ENCODE results near the gene SAV1. TPM values are rescaled to one million over a fixed set of nuclear protein-coding genes. Genes with fewer than 3 reads are reported as not detected.
"Not testable (repeated sequence)": the region's sequence is repeated elsewhere in the genome, so short reads cannot be mapped to it uniquely, and the experiment has no call there.

SAV1 gene
- total RNA-seq, 2 experiments from 2014 or later: 6.7 to 7.2 TPM

DNA sequence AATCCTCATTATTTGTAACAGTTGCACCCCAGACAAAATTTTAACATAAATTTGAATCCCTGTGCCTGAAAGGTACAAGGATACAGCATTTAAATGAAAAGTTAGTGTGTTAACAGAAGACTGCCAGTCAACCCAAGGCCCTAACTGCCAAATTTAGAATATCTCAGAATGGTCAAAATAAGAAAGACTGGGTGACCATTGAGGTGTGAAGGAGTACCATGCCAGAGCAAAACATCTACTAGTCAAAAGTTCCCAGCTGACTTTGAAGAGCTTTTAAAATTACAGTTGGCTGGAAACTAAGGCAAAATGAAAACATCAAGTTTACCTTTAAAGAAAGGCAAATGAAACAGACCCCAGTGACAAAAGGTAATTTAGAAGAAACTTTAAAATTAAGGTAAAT lies 18.4 kb downstream of the SAV1 start:
- Mint-ChIP-seq H3K4me1 (no peaks in the 10 kb centered on the region), H3K4me3 (no peak overlapping the region), H3K27ac (no peak overlapping the region), H3K27me3 (no peaks in the 10 kb centered on the region), H3K9me3 (no peaks in the 10 kb centered on the region), H3K36me3 (peaks cover 2% of the 10 kb centered on the region)
- ATAC-seq (ENCODE audit: low read depth) (no peak), DNase-seq (no peak)
- POLR2A ChIA-PET: no interaction called here

DNA sequence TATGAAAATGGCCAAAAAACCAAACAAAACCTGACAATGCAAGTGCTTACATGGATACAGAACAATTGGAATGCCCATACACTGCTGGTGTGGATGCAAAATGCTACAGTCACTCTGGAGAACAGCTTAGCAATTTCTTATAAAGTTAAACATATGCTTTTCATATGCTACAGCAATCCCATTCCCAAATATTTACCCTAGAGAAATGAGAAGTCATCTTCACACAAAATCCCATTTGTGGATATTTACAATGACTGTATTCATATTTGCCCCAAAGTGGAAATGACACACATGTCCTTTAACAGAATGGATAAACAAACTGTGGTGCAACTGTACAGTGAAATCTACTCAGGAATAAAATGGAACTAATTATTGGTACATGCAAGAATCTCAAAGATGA lies 20.4 kb downstream of the SAV1 start:
- ATAC-seq (ENCODE audit: low read depth) (no peak), DNase-seq (no peak)
- Mint-ChIP-seq H3K4me3 (no peak overlapping the region), H3K36me3 (peaks cover 4% of the 10 kb centered on the region), H3K27ac (no peak overlapping the region), H3K27me3 (no peaks in the 10 kb centered on the region), H3K4me1 (no peaks in the 10 kb centered on the region), H3K9me3 (no peaks in the 10 kb centered on the region)
- POLR2A ChIA-PET: no interaction called here

DNA sequence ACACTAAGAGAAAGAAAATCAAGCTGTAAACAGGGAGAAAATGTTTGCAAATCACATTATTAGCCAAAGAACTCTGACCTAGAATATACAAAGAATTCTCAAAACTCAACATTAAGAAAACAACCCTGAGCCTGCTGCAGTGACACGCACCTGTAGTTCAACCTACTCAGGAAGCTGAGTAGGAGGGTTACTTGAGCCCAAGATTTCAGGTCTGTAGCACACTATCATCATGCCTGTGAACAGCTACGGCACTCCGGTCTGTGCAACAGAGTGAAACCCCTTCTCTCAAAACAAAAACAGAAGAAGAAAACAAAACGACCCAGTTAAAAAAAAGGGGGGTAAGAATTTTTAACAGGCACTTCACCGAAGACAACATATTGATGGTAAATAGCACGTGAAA lies 20.8 kb downstream of the SAV1 start:
- Mint-ChIP-seq H3K9me3 (no peaks in the 10 kb centered on the region), H3K27me3 (no peaks in the 10 kb centered on the region), H3K36me3 (peaks cover 4% of the 10 kb centered on the region), H3K4me3 (no peak overlapping the region), H3K27ac (no peak overlapping the region), H3K4me1 (no peaks in the 10 kb centered on the region)
- ATAC-seq (ENCODE audit: low read depth): no peak
- no peak for DNase-seq
- POLR2A ChIA-PET: no interaction called here

DNA sequence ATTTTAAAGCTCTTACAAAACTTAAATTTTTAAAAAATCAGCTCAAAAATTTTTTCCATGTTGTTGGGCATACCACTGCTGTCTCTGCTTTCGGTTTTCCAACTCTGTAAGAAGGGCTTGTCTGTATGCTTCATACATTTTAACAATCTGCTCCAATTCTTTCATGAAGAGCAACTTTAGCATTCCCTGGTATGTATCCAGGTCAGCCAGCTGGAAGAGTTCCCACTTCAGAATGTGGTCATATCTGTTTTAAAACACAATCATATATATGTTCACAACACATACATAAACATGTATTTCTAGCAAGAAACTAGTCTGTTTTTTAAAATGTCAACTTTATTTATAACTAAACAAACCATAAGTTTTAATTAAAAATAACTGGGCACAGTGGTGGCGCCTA lies 33.0 kb downstream of the SAV1 start:
- no peaks in the 10 kb centered on the region for H3K4me1 Mint-ChIP-seq
- peaks cover 2% of the 10 kb centered on the region for H3K36me3 Mint-ChIP-seq
- ATAC-seq (ENCODE audit: low read depth) (no peak), DNase-seq (no peak)
- POLR2A ChIA-PET: no interaction called here
- H3K27ac Mint-ChIP-seq: no peak overlapping the region
- no peak overlapping the region for H3K4me3 Mint-ChIP-seq
- H3K9me3 Mint-ChIP-seq: no peaks in the 10 kb centered on the region
- no peaks in the 10 kb centered on the region for H3K27me3 Mint-ChIP-seq

DNA sequence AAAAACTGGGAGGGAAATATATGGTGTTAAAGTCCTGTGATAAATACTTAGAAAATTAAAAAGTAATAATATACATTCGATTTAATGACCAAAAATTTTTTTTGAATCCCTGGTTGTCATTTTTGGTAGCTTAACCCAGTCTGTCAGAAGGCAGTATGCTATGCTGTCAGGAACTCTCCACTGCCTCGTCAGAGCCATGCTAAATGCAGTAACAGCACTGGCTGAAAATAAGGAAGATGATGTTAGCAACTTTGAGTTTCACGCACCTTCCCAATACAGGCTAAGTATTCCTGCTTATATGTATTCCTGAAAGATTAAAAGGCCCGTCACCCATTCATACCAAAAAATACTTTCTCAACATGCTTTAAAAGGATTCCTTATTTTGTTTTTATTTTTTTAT lies 34.2 kb downstream of the SAV1 start:
- ATAC-seq (ENCODE audit: low read depth) (no peak), DNase-seq (no peak)
- Mint-ChIP-seq H3K27ac (no peak overlapping the region), H3K27me3 (no peaks in the 10 kb centered on the region), H3K9me3 (no peaks in the 10 kb centered on the region), H3K4me1 (no peaks in the 10 kb centered on the region), H3K36me3 (peaks cover 2% of the 10 kb centered on the region), H3K4me3 (no peak overlapping the region)
- POLR2A ChIA-PET: no interaction called here

DNA sequence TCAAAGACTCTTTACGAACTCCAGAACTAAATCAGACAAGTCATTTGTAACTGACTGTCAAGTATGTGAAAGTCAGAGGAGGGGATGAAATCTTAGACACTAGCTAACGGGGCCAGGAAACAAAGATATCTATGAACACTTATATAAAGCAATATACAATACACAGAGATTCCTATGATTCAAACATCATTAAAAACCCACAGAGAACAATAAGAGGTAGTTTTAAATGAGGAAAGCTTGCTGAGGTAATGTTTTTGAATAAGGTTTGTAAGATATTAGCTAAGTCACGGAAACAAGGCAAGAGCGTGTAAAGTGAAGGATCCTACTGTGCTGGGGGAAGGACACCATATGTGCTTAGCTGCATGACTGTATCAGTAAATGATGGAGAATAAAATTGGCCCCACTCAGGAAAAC lies 36.7 kb downstream of the SAV1 start:
- Mint-ChIP-seq H3K4me3 (no peak overlapping the region), H3K4me1 (no peaks in the 10 kb centered on the region), H3K9me3 (no peaks in the 10 kb centered on the region), H3K36me3 (peaks cover 2% of the 10 kb centered on the region), H3K27me3 (no peaks in the 10 kb centered on the region), H3K27ac (no peak overlapping the region)
- POLR2A ChIA-PET: no interaction called here
- DNase-seq (no peak), ATAC-seq (ENCODE audit: low read depth) (no peak)

DNA sequence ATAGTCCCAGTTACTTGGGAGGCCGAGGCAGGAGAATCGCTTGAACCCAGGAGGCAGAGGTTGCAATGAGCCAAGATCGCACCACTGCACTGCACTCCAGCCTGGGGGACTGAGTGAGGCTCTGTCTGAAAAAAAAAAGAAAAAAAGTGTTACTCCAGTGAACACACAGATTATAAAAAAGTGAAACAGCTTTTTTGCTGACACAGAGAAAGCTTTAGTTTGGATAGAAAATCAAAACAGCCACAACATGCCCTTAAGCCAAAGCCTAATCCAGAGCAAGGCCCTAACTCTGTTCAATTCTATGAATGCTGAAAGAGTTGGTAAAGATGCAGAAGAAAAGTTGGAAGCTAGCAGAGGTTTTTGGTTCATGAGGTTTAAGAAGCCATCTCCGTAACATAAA lies 43.2 kb downstream of the SAV1 start:
- H3K4me3 Mint-ChIP-seq; H3K27ac Mint-ChIP-seq; POLR2A ChIA-PET; H3K9me3 Mint-ChIP-seq; H3K27me3 Mint-ChIP-seq; H3K4me1 Mint-ChIP-seq; DNase-seq; H3K36me3 Mint-ChIP-seq; ATAC-seq (ENCODE audit: low read depth): not testable (repeated sequence)

DNA sequence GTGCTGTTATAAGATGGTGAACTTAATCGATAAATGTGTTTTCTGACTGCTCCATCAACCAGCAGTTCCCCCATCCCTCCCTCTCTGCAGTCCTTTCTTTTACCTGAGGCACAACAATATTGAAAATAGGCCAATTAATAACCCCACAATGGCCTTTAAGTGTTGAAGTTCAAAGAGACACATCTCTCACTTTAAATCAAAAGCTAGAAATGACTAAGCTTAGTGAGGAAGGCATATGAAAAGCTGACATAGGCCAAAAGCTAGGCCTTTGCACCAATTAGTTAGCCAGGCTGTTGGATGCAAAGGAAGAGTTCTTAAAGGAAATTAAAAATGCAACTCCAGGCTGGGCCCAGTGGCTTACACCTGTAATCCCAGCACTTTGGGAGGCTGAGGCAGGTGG lies 43.7 kb downstream of the SAV1 start:
- H3K36me3 Mint-ChIP-seq: no peaks in the 10 kb centered on the region
- ATAC-seq (ENCODE audit: low read depth) (no peak), DNase-seq (no peak)
- H3K9me3 Mint-ChIP-seq: no peaks in the 10 kb centered on the region
- H3K4me3 Mint-ChIP-seq: no peak overlapping the region
- no peaks in the 10 kb centered on the region for H3K4me1 Mint-ChIP-seq
- H3K27ac Mint-ChIP-seq: no peak overlapping the region
- POLR2A ChIA-PET: no interaction called here
- no peaks in the 10 kb centered on the region for H3K27me3 Mint-ChIP-seq

DNA sequence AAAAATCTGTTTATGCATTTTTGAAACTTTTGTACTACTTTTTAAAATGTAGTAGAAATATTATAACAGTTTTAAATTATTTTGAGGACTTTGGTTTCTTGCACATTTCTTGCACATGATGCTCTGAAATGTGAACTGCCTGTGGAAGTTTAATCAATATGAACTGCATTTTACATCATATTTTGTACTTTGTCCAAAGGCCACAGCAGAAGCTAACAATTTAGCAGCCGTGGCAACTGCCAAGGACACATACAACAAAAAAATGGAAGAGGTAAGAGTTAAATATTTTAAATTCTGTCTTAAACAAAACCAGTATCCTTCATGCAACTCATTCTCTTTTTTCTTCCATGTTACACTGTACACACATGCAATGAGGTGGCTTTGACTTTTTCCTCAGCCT lies 45.1 kb downstream of the SAV1 start:
- ATAC-seq (ENCODE audit: low read depth) (no peak), DNase-seq (no peak)
- POLR2A ChIA-PET: no interaction called here
- Mint-ChIP-seq H3K27me3 (no peaks in the 10 kb centered on the region), H3K9me3 (no peaks in the 10 kb centered on the region), H3K27ac (no peak overlapping the region), H3K4me1 (no peaks in the 10 kb centered on the region), H3K36me3 (no peaks in the 10 kb centered on the region), H3K4me3 (no peak overlapping the region)

DNA sequence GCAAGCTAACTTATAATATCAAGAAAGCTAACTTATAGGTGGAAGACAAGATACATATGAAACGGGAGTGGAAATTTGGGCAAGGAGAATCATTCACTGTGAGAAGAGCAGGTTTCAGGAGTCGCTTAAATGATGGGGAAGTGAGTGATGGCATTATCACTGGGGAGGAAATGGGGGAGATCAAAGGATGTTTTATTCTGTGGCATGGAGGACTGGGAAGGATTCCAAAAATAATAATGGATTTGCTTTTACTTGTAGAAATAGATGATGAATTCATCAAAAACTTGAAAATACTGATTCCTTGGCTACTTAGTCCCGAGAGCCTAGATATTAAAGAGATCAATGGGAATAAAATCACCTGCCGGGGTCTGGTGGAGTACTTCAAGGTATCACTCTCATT lies 47.8 kb downstream of the SAV1 start:
- H3K4me1 Mint-ChIP-seq: no peaks in the 10 kb centered on the region
- no peak overlapping the region for H3K27ac Mint-ChIP-seq
- no peak for ATAC-seq (ENCODE audit: low read depth)
- H3K27me3 Mint-ChIP-seq: no peaks in the 10 kb centered on the region
- H3K4me3 Mint-ChIP-seq: no peak overlapping the region
- H3K9me3 Mint-ChIP-seq: no peaks in the 10 kb centered on the region
- POLR2A ChIA-PET: no interaction called here
- DNase-seq: no peak
- H3K36me3 Mint-ChIP-seq: no peaks in the 10 kb centered on the region

DNA sequence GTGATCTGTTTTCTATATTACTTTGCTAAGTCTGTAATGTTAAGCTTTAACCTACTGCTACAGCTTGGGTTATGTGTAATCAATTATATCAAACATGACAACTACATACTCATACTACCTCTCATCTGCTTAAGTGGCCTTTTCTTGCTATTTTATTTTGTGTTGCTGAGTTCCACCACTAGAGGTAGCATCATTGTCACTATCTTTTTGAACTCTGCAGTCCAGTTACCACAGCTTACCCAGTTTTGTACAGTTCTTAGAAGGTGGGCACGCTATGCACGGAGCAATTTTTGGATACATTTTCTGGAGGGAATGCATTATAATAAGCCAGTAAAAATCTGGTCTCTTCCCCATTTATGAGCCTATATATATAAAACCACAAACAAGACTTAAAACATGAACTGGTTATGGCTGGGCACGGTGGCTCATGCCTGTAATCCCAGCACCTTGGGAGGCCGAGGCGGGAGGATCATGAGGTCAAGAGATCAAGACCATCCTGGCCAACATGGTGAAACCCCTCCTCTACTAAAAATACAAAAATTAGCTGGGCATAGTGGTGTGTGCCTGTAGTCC lies 48.5 kb downstream of the SAV1 start:
- Mint-ChIP-seq H3K36me3 (no peaks in the 10 kb centered on the region), H3K9me3 (no peaks in the 10 kb centered on the region), H3K27me3 (no peaks in the 10 kb centered on the region), H3K27ac (no peak overlapping the region), H3K4me3 (no peak overlapping the region), H3K4me1 (no peaks in the 10 kb centered on the region)
- ATAC-seq (ENCODE audit: low read depth) (peak; percentile 65), DNase-seq (no peak)
- POLR2A ChIA-PET: no interaction called here

DNA sequence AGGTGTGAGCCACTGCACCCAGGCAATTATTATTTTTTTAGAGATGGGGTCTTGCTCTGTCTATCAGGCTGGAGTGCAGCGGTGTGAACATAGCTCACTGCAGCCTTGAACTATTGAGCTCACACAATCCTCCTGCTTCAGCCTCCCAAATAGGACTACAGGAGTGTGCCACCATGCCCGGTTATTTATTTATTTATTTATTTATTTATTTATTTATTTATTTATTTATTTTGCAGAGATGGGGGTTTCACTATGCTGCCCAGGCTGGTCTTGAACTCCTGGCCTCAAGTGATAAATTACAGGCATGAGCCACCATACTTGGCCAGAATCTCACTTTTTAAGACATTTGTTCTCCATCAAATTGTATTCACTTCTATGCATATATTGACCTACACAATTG lies 51.8 kb downstream of the SAV1 start:
- Mint-ChIP-seq H3K4me3 (no peak overlapping the region), H3K36me3 (no peaks in the 10 kb centered on the region), H3K27ac (no peak overlapping the region), H3K27me3 (no peaks in the 10 kb centered on the region), H3K4me1 (no peaks in the 10 kb centered on the region), H3K9me3 (no peaks in the 10 kb centered on the region)
- POLR2A ChIA-PET: no interaction called here
- DNase-seq (no peak), ATAC-seq (ENCODE audit: low read depth) (no peak)

DNA sequence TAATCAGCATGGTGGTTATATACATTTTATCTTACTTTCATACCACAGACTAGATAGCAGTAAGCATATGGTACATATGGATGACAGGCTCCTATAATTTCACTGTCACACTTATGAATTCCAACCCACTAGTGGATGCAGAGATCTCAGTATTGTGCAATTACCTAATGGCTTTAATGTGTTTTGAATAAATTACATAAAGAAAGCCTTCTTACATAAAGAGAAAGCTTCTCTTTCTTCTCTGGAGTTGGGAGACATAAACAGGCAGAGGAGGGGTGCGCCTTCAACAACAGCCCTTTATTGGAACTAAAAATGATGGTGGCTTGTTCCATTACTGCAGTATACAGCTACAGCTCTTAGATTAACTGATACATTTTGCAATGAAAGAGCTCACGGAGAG lies 52.6 kb downstream of the SAV1 start:
- no peaks in the 10 kb centered on the region for H3K36me3 Mint-ChIP-seq
- H3K9me3 Mint-ChIP-seq: no peaks in the 10 kb centered on the region
- H3K27me3 Mint-ChIP-seq: no peaks in the 10 kb centered on the region
- no peak for ATAC-seq (ENCODE audit: low read depth)
- POLR2A ChIA-PET: no interaction called here
- no peak overlapping the region for H3K4me3 Mint-ChIP-seq
- H3K27ac Mint-ChIP-seq: no peak overlapping the region
- no peaks in the 10 kb centered on the region for H3K4me1 Mint-ChIP-seq
- DNase-seq: no peak

DNA sequence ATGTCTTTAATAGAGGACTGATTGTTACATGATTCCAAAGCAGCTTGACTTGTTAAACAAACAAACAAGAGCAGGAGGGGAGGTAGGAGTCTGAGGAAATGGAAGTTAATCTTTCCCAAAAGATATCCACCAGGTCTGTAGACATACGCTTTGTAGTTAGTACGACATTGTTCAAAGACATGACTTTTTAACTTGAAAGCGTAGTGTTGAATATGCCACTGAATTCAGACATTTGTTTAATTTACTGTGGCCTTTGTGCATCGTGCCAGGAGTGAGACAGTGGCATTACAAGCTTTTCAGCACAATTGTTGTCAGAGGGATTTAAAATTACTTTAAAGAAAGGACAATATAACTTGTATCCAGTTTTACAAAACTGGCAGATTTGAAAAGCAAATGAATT lies 53.0 kb downstream of the SAV1 start:
- H3K36me3 Mint-ChIP-seq: no peaks in the 10 kb centered on the region
- ATAC-seq (ENCODE audit: low read depth) (no peak), DNase-seq (no peak)
- H3K4me1 Mint-ChIP-seq: no peaks in the 10 kb centered on the region
- no peaks in the 10 kb centered on the region for H3K27me3 Mint-ChIP-seq
- no peak overlapping the region for H3K4me3 Mint-ChIP-seq
- H3K9me3 Mint-ChIP-seq: no peaks in the 10 kb centered on the region
- H3K27ac Mint-ChIP-seq: no peak overlapping the region
- POLR2A ChIA-PET: no interaction called here

DNA sequence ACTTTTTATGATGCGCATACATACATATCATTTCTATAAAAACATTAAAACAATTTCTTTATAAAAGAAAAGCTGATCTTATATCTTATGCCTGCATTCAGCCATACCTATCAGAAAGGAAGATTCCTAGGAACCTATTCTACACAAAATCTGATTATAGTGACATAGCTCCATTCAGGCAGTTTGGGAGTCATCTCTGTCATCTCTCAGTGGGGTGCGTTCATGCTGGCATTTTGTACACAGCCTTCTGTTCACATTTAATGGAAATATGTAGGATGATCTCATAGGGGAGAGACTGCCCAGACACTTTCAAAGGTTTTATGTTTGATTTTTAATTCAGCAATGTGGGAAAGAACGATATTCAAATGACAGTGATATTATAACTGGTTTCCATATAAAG lies 55.3 kb downstream of the SAV1 start:
- no peaks in the 10 kb centered on the region for H3K9me3 Mint-ChIP-seq
- POLR2A ChIA-PET: no interaction called here
- H3K27ac Mint-ChIP-seq: no peak overlapping the region
- no peak overlapping the region for H3K4me3 Mint-ChIP-seq
- no peak for ATAC-seq (ENCODE audit: low read depth)
- no peaks in the 10 kb centered on the region for H3K4me1 Mint-ChIP-seq
- DNase-seq: no peak
- no peaks in the 10 kb centered on the region for H3K36me3 Mint-ChIP-seq
- H3K27me3 Mint-ChIP-seq: no peaks in the 10 kb centered on the region

All from activated naive CD8-positive, alpha-beta T cell treated with anti-CD3 and anti-CD28 coated beads, Interleukin-2, amount 10 ng/mL, durations not matched to agents 7 days and 5 days (primary cell).